NCI-H187 (cell line): ENCODE measurements around the gene CBR1.
"Not testable (repeated sequence)": the region's sequence is repeated elsewhere in the genome, so short reads cannot be mapped to it uniquely, and the experiment has no call there.

Experiments used
- DNase-seq, 2 experiments: peaks; one replicate each; lab custom pipeline; 2025; lab: John Stamatoyannopoulos, UW

Gene CBR1

GRCh38 chr21:36048357-36048756 lies 21.5 kb upstream of the CBR1 start:
- no peak for DNase-seq

- DNase-seq, result no peak
Observed at GRCh38 chr21:36052860-36053714, 16.7 kb upstream of the CBR1 start.

GRCh38 chr21:36053715-36054062 lies 16.1 kb upstream of the CBR1 start:
- no peak for DNase-seq

GRCh38 chr21:36055551-36055950 lies 14.3 kb upstream of the CBR1 start:
- no peak for DNase-seq

GRCh38 chr21:36059823-36060158 lies 10.0 kb upstream of the CBR1 start:
- DNase-seq, result peak in 1 of 2 experiments; percentile 50

GRCh38 chr21:36060159-36060921 lies 9.5 kb upstream of the CBR1 start, which contains the start of gene SETD4:
Gene SETD4, minus strand, starts transcription at chr21:36060526. Its CDS starts 1,638 bp downstream, at chr21:36058888.
- peak; percentile 86 to 97 for DNase-seq

- DNase-seq, result no peak
Observed at GRCh38 chr21:36061445-36061844, 8.4 kb upstream of the CBR1 start.

- DNase-seq, result no peak
Observed at GRCh38 chr21:36063375-36064084, 6.3 kb upstream of the CBR1 start.

- DNase-seq, result no peak
Observed at GRCh38 chr21:36064085-36064460, 5.8 kb upstream of the CBR1 start.

- DNase-seq, result no peak
Observed at GRCh38 chr21:36065497-36066036, 4.3 kb upstream of the CBR1 start.

GRCh38 chr21:36068748-36069398 lies 951 bp upstream of the CBR1 start:
- DNase-seq, result no peak

GRCh38 chr21:36070999-36071398 lies 1.2 kb downstream of the CBR1 start:
- no peak for DNase-seq

- DNase-seq, result no peak
Observed at GRCh38 chr21:36072453-36073162, 2.8 kb downstream of the CBR1 start.

GRCh38 chr21:36073181-36073580 lies 3.4 kb downstream of the CBR1 start:
- DNase-seq, result no peak

GRCh38 chr21:36073911-36074310 lies 4.1 kb downstream of the CBR1 start:
- not testable (repeated sequence) for DNase-seq

- no peak for DNase-seq
Observed at GRCh38 chr21:36075171-36075570, 5.3 kb downstream of the CBR1 start.

GRCh38 chr21:36075953-36076352 lies 6.1 kb downstream of the CBR1 start:
- no peak for DNase-seq

GRCh38 chr21:36076878-36077655 lies 7.2 kb downstream of the CBR1 start:
- DNase-seq, result no peak

- no peak for DNase-seq
Observed at GRCh38 chr21:36077758-36078157, 7.9 kb downstream of the CBR1 start.

GRCh38 chr21:36079010-36079649 lies 9.3 kb downstream of the CBR1 start:
- no peak for DNase-seq
